GM12801 (cell line): ENCODE measurements around the gene CDHR5.

Experiments
- CTCF ChIP-seq: IDR thresholded peaks from one replicate; pipeline ENCODE4 v1.5.1; 2011; ENCODE audit warnings: control low read depth; ENCODE audit not compliant: insufficient read length; ENCODE audit errors: extremely low read depth

CDHR5 gene

DNA sequence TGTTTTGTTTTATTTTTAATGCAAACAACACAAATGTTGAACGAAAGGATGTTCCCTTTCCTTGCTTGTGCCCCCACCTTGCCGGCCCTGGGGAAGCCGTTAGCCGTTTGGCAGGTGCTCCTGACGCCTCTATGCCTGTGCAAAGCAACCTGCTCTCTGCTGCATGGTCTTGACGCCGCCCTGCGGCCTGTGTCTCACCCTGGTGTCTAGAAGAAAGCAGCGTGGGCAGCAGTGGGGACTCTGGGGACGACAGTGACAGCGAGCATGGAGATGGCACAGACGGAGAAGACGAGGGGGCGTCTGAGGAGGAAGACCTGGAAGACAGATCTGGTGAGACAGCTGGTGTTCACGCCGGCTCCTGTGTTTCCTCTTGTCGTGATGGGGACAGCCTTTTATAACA, 43.0 kb downstream of the CDHR5 start:
- TF ChIP-seq CTCF = no peak

- no peak for TF ChIP-seq CTCF
These were observed 43.4 kb downstream of the CDHR5 start for GRCh38 chr11:581342-581741.

- no peak for TF ChIP-seq CTCF
These were observed 44.7 kb downstream of the CDHR5 start for GRCh38 chr11:579830-580601.

DNA sequence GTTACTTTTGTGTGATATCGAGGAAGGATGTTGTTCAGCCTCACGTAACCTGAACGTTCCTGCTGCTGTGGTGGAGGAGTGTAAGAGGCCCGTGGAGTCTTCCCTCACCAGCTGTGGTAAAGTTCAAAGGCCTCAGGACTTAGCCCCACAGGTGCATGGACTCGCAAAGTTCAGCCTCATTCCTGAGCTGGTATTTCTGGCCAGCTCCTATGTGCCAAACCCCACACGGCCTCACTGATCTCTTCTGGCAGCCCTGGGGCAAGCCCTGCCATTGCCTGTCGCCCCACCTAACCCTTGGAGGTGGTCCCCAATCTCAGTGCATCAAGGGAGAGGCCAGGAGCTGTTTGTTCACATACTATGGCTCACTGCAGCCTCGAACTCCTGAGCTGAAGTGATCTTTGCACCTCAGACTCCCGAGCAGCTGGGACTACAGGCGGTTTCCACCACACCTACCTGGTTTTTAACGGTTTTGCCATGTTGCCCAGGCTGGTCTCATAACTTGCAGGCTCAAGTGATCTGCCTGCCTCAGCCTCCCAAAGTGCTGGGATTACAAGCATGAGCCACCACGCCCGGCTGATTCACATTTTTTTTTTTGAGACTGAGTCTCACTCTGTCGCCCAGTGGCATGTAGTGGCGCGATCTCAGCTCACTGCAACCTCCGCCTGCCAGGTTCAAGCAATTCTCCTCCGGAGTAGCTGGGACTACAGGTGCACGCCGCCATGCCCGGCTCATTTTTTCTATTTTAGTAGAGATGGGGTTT, 46.3 kb downstream of the CDHR5 start:
- no peak for TF ChIP-seq CTCF

DNA sequence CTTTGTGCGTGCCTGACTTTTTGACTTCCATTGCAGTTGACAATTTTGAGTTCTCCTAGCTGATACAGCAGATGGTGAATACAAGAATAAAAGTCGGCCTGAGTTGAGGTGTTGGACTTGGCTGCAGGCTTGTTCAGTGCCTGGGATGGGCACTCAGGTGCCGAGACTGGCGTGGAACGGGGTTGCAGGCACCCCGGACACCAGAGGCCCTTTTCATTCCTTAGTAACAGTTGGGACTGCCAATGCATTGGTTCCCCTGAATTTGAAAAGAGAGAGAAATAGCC, 47.2 kb downstream of the CDHR5 start:
- TF ChIP-seq CTCF = no peak

GRCh38 chr11:576811-577610, 47.7 kb downstream of the CDHR5 start:
- no peak for TF ChIP-seq CTCF
